Esophagus muscularis mucosa (tissue), 4 donors: ENCODE measurements around the gene IL36B. TPM values are rescaled to one million over a fixed set of nuclear protein-coding genes. Genes with fewer than 3 reads are reported as not detected.

ENCODE experiments used
- DNase-seq: peaks from one replicate; pipeline ENCODE4 v3.0.0-alpha.2; 2017; ENCODE audit errors: extremely low spot score
- H3K27ac ChIP-seq, 4 donors: fragments of 200-600 bp; sonication (generic); replicated peaks in 1 of 4; 1 replicate in 3 of 4; 2 replicates in 1 of 4; pipeline ENCODE4 v1.5.1; 2016 to 2019; ENCODE audit warnings: mild to moderate bottlenecking in 1 of 4
- H3K27me3 ChIP-seq, 4 donors: fragments of 200-600 bp; sonication (generic); one replicate each; pipeline versions ENCODE4 v1.5.1 to v1.6.0; 2016 to 2019
- H3K36me3 ChIP-seq, 4 donors: fragments of 200-600 bp; sonication (generic); one replicate each; pipeline ENCODE4 v1.5.1; 2016 to 2019
- H3K4me1 ChIP-seq, 4 donors: fragments of 200-600 bp; sonication (generic); one replicate each; pipeline ENCODE4 v1.5.1; 2016 to 2019
- H3K4me3 ChIP-seq, 4 donors: fragments of 200-600 bp; sonication (generic); 1 replicate in 2 of 4; 2 replicates in 2 of 4; pipeline ENCODE4 v1.5.1; 2016 to 2019; ENCODE audit warnings: mild to moderate bottlenecking in 4 of 4, moderate library complexity in 1 of 4
- H3K9me3 ChIP-seq, 4 donors: fragments of 200-600 bp; sonication (generic); 1 replicate in 3 of 4; 2 replicates in 1 of 4; pipeline ENCODE4 v1.5.1; 2016 to 2019
- CTCF ChIP-seq, 3 experiments: fragments of 200-600 bp in 2 of 3; fragments of 450-650 bp in 1 of 3; sonication (generic) in 2 of 3; IDR thresholded peaks; one replicate each; pipeline ENCODE4 v1.5.1; 2017 to 2019; ENCODE audit warnings: antibody characterized with exemption in 3 of 3, mild to moderate bottlenecking in 2 of 3, moderate library complexity in 1 of 3
- EP300 ChIP-seq: sonication (generic); formaldehyde crosslinking; IDR thresholded peaks from one replicate; pipeline ENCODE4 v1.6.1; 2017; ENCODE audit warnings: antibody characterized with exemption
- POLR2A ChIP-seq: fragments of 450-650 bp; IDR thresholded peaks from one replicate; pipeline ENCODE4 v1.6.1; 2017; ENCODE audit warnings: antibody characterized with exemption, moderate library complexity, mild to moderate bottlenecking, low read depth
- POLR2AphosphoS5 ChIP-seq, 2 donors: sonication (generic); formaldehyde crosslinking; IDR thresholded peaks; one replicate each; pipeline ENCODE4 v1.6.1; 2017; ENCODE audit warnings: antibody characterized with exemption in 2 of 2
- WGBS: methylation state at CpG from one replicate; pipeline ENCODE4 v1.1.5; 2018; 5-methylcytosine and 5-hydroxymethylcytosine counted together
- intact Hi-C: fragments of 100-400 bp; cut with DNase I; formaldehyde crosslinking; loops from one replicate; pipeline ENCODE4 v1.15.1; 2023
- total RNA-seq, 4 donors: library from RNA; depleted of rRNA; stranded (reverse); fragments of >200 nt; gene quantifications; one replicate each; pipeline versions ENCODE4 v1.1.0 to v1.2.1, GENCODE V29; 2016

The IL36B gene
- total RNA-seq, 4 donors from 2014 or later, result not detected

GRCh38 chr2:113036763-113037162 is 15.9 kb downstream of the IL36B start:
- DNase-seq, result peak; percentile 45
- no peaks in the 10 kb centered on the region for H3K36me3 ChIP-seq
- H3K4me1 ChIP-seq, result no peaks in the 10 kb centered on the region
- no peaks in the 10 kb centered on the region for H3K27me3 ChIP-seq
- 95% methylated on average over 9 of the region's 9 CpGs for WGBS
- intact Hi-C loops, result no loop called here
- H3K9me3 ChIP-seq, result no peaks in the 10 kb centered on the region
- no peak for TF ChIP-seq POLR2A
- no peak for TF ChIP-seq EP300
- TF ChIP-seq CTCF (IDR thresholded peaks at IDR 0.05), result no peak
- TF ChIP-seq POLR2AphosphoS5 (IDR thresholded peaks at IDR 0.05), result no peak
- no peak overlapping the region for H3K4me3 ChIP-seq
- H3K27ac ChIP-seq, result no peak overlapping the region

GRCh38 chr2:113034016-113034415 is 18.7 kb downstream of the IL36B start:
- TF ChIP-seq EP300 (no peak), POLR2AphosphoS5 (IDR thresholded peaks at IDR 0.05) (no peak), CTCF (IDR thresholded peaks at IDR 0.05) (no peak), POLR2A (no peak)
- WGBS, result 75% methylated on average over 3 of the region's 3 CpGs

GRCh38 chr2:113032737-113033136 is 19.9 kb downstream of the IL36B start:
- no peaks in the 10 kb centered on the region for H3K9me3 ChIP-seq
- WGBS, result 73% methylated on average over 1 of the region's 1 CpG
- H3K36me3 ChIP-seq, result no peaks in the 10 kb centered on the region
- intact Hi-C loops, result no loop called here
- peaks cover 0 to 18% (median 0%) of the 10 kb centered on the region in 4 donors for H3K27me3 ChIP-seq
- peak; percentile 75 for DNase-seq
- H3K4me1 ChIP-seq, result no peaks in the 10 kb centered on the region
- no peak overlapping the region for H3K4me3 ChIP-seq
- no peak for TF ChIP-seq EP300
- no peak for TF ChIP-seq POLR2AphosphoS5 (IDR thresholded peaks at IDR 0.05)
- no peak for TF ChIP-seq POLR2A
- no peak for TF ChIP-seq CTCF (IDR thresholded peaks at IDR 0.05)
- H3K27ac ChIP-seq, result no peak overlapping the region

More at GRCh38 chr2:113034016-113034415, 18.7 kb downstream of the IL36B start:
- H3K36me3 ChIP-seq, result no peaks in the 10 kb centered on the region
- intact Hi-C loops, result no loop called here
- no peak overlapping the region for H3K4me3 ChIP-seq
- H3K27me3 ChIP-seq, result peaks cover 0 to 13% (median 0%) of the 10 kb centered on the region in 4 donors
- no peak overlapping the region for H3K27ac ChIP-seq
- peak; percentile 85 for DNase-seq
- H3K9me3 ChIP-seq, result no peaks in the 10 kb centered on the region
- no peaks in the 10 kb centered on the region for H3K4me1 ChIP-seq

GRCh38 chr2:113028112-113028511 is 24.6 kb downstream of the IL36B start:
- Histone ChIP-seq H3K36me3 (no peaks in the 10 kb centered on the region), H3K9me3 (no peaks in the 10 kb centered on the region), H3K27me3 (peaks cover 0 to 32% (median 0%) of the 10 kb centered on the region in 4 donors), H3K27ac (no peak overlapping the region), H3K4me1 (no peaks in the 10 kb centered on the region), H3K4me3 (no peak overlapping the region)
- intact Hi-C loops, result no loop called here
- TF ChIP-seq CTCF (IDR thresholded peaks at IDR 0.05), result no peak
- no peak for TF ChIP-seq EP300
- no peak for TF ChIP-seq POLR2A
- no peak for TF ChIP-seq POLR2AphosphoS5 (IDR thresholded peaks at IDR 0.05)
- 0% methylated on average over 1 of the region's 1 CpG for WGBS
- peak; percentile 72 for DNase-seq

- DNase-seq, result peak; percentile 86
- Histone ChIP-seq H3K36me3 (no peaks in the 10 kb centered on the region), H3K4me3 (no peak overlapping the region), H3K27me3 (peaks cover 0 to 34% (median 0%) of the 10 kb centered on the region in 4 donors), H3K27ac (no peak overlapping the region), H3K9me3 (no peaks in the 10 kb centered on the region), H3K4me1 (no peaks in the 10 kb centered on the region)
- intact Hi-C loops, result no loop called here
- TF ChIP-seq POLR2AphosphoS5 (IDR thresholded peaks at IDR 0.05) (no peak), POLR2A (no peak), EP300 (no peak), CTCF (IDR thresholded peaks at IDR 0.05) (no peak)
- WGBS, result 55% methylated on average over 2 of the region's 2 CpGs
Measured at GRCh38 chr2:113027691-113028090, 25.0 kb downstream of the IL36B start.
